H4 (cell line): ENCODE data around the gene HBEGF. TPM values are rescaled to one million over a fixed set of nuclear protein-coding genes. Genes with fewer than 3 reads are reported as not detected.

ENCODE experiments used
- DNase-seq: peaks from one replicate; pipeline ENCODE4 v3.0.0-alpha.2; 2015; ENCODE audit warnings: low spot score
- total RNA-seq: library from RNA; depleted of rRNA; stranded (reverse); fragments of >200 nt; shearing (Covaris generic); gene quantifications from 2 replicates; pipeline ENCODE4 v1.2.3, GENCODE V29; 2014; rRNA removed

The HBEGF gene
- total RNA-seq, 1 experiment from 2014 or later: 1.3 TPM

DNA sequence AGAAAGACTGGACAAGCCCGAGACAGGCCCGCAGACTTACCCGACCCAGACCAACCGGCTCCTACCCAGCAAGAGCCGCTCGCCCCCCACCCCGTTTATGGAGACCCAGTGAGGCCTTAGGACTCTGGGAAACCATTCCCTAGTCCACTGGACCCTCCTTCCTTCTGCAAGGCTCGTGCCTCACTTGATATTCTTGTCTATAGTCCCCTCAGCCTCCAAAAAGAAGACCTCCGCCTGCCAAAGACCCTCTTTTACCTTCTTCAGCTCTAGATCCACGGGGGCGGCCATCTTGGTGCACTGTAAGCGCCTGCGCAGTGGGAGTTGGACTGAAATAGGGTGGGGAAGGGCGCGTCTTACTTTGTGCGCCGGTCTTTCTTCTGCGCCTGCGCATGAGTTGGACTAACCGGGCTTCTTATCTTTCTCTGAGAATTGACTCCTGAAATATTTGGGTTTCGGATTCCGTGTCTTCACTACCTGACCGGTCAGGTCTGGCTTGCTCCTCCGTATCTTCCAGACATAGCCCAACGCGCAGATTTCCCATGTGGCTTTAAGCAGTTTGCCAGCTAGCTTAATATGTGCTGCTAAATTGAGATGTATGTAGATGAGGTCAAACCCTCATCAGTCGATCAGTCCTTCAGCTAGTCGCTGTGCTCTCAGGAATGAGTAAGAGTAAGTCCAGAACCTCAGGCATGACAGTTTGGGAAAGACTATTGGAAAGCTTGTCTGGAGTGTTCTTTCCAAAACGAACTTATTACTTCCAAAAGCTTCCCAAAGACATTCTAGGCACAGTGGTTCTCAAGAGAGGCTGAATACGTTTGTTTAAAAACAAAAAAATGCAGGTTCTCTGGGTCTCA lies 43.4 kb downstream of the HBEGF start, which contains the start of gene PFDN1:
Gene PFDN1, minus strand, starts transcription at position 316 of the 854 bp plus-strand sequence. Its CDS starts 28 bp downstream, at position 288.
- DNase-seq: peak; percentile 90

DNA sequence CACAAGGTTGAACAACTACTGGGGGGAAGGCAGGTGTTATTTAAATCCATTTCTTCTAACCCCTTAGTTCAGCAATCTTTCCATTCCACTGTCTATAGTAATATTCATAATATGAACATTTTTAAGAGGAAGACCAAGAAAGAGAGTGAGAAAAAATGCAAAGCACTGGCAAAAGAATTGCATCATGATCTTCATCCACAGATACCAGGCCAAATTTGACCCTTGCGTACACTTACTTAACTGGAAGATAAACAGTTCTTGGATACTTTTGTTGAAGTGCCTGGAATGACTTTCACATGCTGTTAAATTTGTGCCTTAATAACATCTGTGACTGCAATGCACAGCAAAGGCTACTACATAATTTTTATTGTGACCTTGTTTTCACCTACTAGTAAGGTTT lies 45.3 kb downstream of the HBEGF start:
- DNase-seq: no peak

GRCh38 chr5:140299056-140299455 lies 47.3 kb downstream of the HBEGF start:
- no peak for DNase-seq

GRCh38 chr5:140298183-140298601 lies 48.2 kb downstream of the HBEGF start:
- no peak for DNase-seq

DNA sequence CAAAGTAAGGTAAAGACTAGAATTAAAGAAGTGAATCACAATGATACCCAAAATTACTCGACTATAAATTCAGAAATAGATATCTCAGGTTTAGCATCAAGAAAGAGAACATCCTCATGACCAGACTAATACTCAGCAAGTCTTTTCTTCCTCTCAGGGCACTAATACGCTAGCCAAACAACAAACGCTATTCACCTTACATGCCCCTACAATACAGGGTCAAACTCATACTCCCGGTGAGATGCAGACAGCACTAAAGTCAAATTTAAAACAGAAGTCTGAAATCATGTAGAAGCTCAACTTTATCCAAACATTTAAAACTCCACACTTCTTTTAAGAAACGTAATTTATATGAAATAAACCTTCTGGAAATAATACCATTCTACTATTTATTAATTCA lies 49.1 kb downstream of the HBEGF start:
- no peak for DNase-seq

GRCh38 chr5:140296289-140296688 lies 50.1 kb downstream of the HBEGF start:
- DNase-seq: no peak

DNA sequence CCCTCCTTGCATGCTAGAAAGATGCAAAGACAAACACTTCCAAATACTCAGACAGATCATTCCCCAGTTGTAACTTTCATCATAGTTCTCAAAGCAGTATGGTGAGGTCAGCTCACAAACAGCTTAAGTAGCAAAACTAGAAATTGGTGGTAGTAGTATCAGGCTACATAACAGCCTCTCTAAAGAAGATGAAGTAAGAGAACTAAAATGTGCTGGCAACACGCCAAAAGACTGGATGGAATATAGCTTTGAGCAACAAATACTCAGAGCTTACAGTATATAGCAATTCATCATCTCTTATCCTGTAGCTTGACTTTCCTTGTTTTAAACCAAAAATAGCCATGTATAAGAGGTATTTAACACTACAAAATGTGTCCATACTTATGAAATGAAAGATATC lies 51.0 kb downstream of the HBEGF start:
- DNase-seq: peak; percentile 69

DNA sequence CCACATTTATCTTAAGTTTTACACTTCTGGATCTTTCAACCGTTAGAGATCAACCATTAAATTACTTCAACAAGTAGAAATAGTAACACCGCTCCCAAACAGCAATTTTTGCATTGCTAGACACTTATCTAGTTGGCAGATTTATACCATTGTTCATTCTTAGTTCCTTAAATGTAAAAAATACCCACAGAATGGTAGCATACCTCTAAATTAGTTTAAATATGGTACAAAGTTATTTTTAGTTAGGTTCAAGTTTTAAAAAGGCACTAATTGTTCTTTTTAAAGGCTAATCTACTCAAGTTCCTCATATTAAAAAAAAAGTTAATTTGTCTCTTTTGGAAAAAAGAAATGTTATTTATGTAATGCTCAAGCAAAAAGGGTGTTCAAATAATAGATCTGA lies 51.6 kb downstream of the HBEGF start:
- no peak for DNase-seq

DNA sequence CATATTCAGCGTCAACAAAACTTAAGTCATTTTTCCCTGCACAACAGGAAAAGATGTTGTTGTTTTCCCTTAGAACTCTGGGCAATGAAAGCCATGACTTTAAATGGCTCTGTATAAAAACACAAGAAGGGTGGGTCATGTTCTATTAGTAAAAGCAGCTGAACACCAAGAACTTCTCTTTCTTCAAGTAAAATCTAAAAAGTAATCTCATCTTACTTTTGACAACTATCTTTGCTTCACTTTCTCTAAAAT lies 52.6 kb downstream of the HBEGF start:
- DNase-seq: no peak

- DNase-seq: no peak
Observed at GRCh38 chr5:140293091-140293848, 53.1 kb downstream of the HBEGF start.

GRCh38 chr5:140292212-140293036 lies 54.0 kb downstream of the HBEGF start:
- DNase-seq: no peak

- no peak for DNase-seq
Observed at GRCh38 chr5:140287801-140288521, 58.4 kb downstream of the HBEGF start.

GRCh38 chr5:140286424-140286823 lies 60.0 kb downstream of the HBEGF start:
- no peak for DNase-seq

GRCh38 chr5:140284013-140284412 lies 62.4 kb downstream of the HBEGF start:
- no peak for DNase-seq

Other genes with a start within 250 kb of the HBEGF start
- 4.0 and 5.6 TPM in 2 replicates for gene PURA, start 232.5 kb downstream of the HBEGF start, total RNA-seq
- gene IGIP, start 220.7 kb downstream of the HBEGF start, total RNA-seq: 1.9 and 2.1 TPM in 2 replicates
- gene CYSTM1, start 171.4 kb downstream of the HBEGF start, total RNA-seq: 15.4 and 23.0 TPM in 2 replicates
- gene PFDN1, start 43.5 kb downstream of the HBEGF start, total RNA-seq: 58.8 and 77.4 TPM in 2 replicates
- gene SLC4A9, start 13.6 kb upstream of the HBEGF start, total RNA-seq: not detected in 2 replicates
- gene ANKHD1, start 55.2 kb upstream of the HBEGF start, total RNA-seq: 29.7 and 35.5 TPM in 2 replicates
- not detected in 2 replicates for gene EIF4EBP3, start 201.1 kb upstream of the HBEGF start, total RNA-seq
- gene SRA1, start 210.9 kb upstream of the HBEGF start, total RNA-seq: 64.6 and 72.6 TPM in 2 replicates
- 2.8 and 9.3 TPM in 2 replicates for gene APBB3, start 218.0 kb upstream of the HBEGF start, total RNA-seq
- gene SLC35A4, start 218.2 kb upstream of the HBEGF start, total RNA-seq: 22.2 and 39.9 TPM in 2 replicates